Measurements from ENCODE around the gene FLNA. TPM values are rescaled to one million over a fixed set of nuclear protein-coding genes. Genes with fewer than 3 reads are reported as not detected.

Gene FLNA
- total and polyA plus RNA-seq, 10 of the 15 experiments (the other 5 are each of a cell fraction or from before 2014, with no cell fraction given) = 5.1 to 643 (median 171) TPM

DNA sequence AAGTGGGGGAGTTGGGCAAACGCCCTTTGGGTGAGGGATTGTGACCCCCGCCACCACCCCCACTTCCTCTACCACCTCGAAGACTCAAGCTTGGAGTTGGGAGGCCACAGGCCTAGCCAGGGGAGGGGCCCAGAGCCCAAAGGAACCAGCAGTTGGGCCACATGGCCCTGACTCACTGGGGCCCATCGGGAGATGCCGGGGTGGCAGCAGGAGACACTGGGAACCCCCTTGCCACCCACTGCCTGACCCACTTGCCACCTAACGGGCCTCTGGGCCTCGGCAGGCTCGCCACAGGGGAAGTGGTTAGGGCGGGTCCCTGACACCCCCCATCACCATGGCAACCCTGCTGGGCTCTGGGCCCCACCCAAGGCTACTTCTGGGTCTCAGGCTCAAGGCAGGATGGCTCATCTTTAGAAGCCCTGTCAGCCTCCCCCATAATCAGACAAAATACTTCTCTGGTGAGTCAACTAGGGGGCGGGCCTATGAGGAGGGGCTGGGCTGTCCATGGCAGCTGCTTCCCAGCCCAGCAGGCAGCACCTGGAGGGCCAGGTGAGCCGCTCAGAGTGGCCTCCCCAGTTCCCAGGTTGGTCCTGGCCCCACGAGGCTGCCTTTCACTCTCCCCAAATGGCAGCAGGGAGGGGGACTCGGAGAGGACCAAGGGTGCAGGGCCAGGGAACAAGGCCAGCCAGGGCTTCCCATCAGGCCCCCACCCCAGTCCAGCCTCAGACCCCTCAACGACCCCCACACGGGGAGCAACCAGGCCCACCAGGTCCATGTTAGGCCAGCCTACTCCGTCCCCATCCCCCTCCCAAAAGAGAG, 5.6 kb downstream of the FLNA start:
- peak; percentile 53 for ATAC-seq
- Histone ChIP-seq H4K20me1 (ENCODE audit: control insufficient read depth, insufficient read depth) (no peaks in the 10 kb centered on the region), H3K4me1 (ENCODE audit: control insufficient read depth, insufficient read depth, low read length) (peaks cover 8% of the 10 kb centered on the region), H2AFZ (ENCODE audit: control insufficient read depth, low read depth, low read length) (no peak overlapping the region), H3K36me3 (ENCODE audit: control insufficient read depth in 2 of 2, insufficient read depth in 2 of 2, low read length in 1 of 2) (peaks cover 2 to 32% of the 10 kb centered on the region in 2 experiments; a peak in 3 of 4 replicates), H3K4me2 (ENCODE audit: control insufficient read depth, insufficient read depth) (peak overlapping the region; percentile 62), H3K79me2 (ENCODE audit: control insufficient read depth, insufficient read depth, low read length) (peaks cover 35% of the 10 kb centered on the region), H3K27me3 (replicated peaks in 1 of 2; ENCODE audit: control insufficient read depth in 2 of 2, insufficient read depth in 2 of 2, low read length in 1 of 2) (no peaks in the 10 kb centered on the region), H3K9ac (ENCODE audit: control insufficient read depth, insufficient read depth, low read length) (peak overlapping the region; percentile 78; the same call in 1 of the 2 replicates), H3K9me3 (replicated peaks; ENCODE audit: control insufficient read depth, insufficient read depth, low read length) (no peaks in the 10 kb centered on the region; the same call in 2 of the 3 replicates), H3K27ac (ENCODE audit: control insufficient read depth, insufficient read depth) (peak overlapping the region; percentile 80), H3K4me3 (peak overlapping the region; percentile 88; the same call in 1 of the 2 replicates)
- in situ Hi-C loops (cut with MboI) (no loop called here), intact Hi-C loops (cut with micrococcal nuclease; ENCODE audit: unreplicated experiment) (loop anchor here (1.0 kb wide), 1 partner anchor 10 kb away; the partner anchor contains the start of gene EMD)
- peak; percentile 60 for DNase-seq (ENCODE audit: low read depth, low spot score)
- WGBS (ENCODE audit: insufficient coverage, insufficient replicate concordance, low lambda C conversion rate, missing lambda C conversion rate) = 7% methylated on average over 14 of the region's 16 CpGs
- FAIRE-seq = peak; percentile 18
- POLR2A ChIA-PET = interaction anchor here (0.7 to 1.0 kb wide), 2 partner anchors 9 to 122 kb away, joined by 3 to 4 read pairs; partner anchors contain the start of gene SLC10A3
- SMC1A ChIA-PET (ENCODE audit: uncharacterized antibody, unreplicated experiment) = no interaction called here
- CTCF ChIA-PET = no interaction called here
- RAD21 ChIA-PET (ENCODE audit: unreplicated experiment) = no interaction called here
- BruUV-seq (replicated peaks) = no TSS peak
- TF ChIP-seq, protein P1, sequence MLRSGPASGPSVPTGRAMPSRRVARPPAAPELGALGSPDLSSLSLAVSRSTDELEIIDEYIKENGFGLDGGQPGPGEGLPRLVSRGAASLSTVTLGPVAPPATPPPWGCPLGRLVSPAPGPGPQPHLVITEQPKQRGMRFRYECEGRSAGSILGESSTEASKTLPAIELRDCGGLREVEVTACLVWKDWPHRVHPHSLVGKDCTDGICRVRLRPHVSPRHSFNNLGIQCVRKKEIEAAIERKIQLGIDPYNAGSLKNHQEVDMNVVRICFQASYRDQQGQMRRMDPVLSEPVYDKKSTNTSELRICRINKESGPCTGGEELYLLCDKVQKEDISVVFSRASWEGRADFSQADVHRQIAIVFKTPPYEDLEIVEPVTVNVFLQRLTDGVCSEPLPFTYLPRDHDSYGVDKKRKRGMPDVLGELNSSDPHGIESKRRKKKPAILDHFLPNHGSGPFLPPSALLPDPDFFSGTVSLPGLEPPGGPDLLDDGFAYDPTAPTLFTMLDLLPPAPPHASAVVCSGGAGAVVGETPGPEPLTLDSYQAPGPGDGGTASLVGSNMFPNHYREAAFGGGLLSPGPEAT (IDR thresholded peaks at IDR 0.05; ENCODE audit: low read depth) = 0 out of 2 replicates have a peak, but pooled peaks have one; percentile 40
- no peak for TF ChIP-seq TCF7 (IDR thresholded peaks at IDR 0.05; ENCODE audit: borderline replicate concordance)
- TF ChIP-seq ATF3 (IDR thresholded peaks at IDR 0.05; ENCODE audit: borderline replicate concordance, extremely low read depth, low read depth, low read length) = no peak
- TF ChIP-seq PRDM15 (CRISPR knock-in tag; IDR thresholded peaks at IDR 0.05) = no peak
- TF ChIP-seq, protein P2, sequence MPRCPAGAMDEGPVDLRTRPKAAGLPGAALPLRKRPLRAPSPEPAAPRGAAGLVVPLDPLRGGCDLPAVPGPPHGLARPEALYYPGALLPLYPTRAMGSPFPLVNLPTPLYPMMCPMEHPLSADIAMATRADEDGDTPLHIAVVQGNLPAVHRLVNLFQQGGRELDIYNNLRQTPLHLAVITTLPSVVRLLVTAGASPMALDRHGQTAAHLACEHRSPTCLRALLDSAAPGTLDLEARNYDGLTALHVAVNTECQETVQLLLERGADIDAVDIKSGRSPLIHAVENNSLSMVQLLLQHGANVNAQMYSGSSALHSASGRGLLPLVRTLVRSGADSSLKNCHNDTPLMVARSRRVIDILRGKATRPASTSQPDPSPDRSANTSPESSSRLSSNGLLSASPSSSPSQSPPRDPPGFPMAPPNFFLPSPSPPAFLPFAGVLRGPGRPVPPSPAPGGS (IDR thresholded peaks at IDR 0.05; ENCODE audit: borderline replicate concordance, insufficient read depth, low read depth, low read length, poor library complexity, severe bottlenecking) = no peak
- TF ChIP-seq, protein P3, sequence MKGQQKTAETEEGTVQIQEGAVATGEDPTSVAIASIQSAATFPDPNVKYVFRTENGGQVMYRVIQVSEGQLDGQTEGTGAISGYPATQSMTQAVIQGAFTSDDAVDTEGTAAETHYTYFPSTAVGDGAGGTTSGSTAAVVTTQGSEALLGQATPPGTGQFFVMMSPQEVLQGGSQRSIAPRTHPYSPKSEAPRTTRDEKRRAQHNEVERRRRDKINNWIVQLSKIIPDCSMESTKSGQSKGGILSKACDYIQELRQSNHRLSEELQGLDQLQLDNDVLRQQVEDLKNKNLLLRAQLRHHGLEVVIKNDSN (IDR thresholded peaks at IDR 0.05; ENCODE audit: borderline replicate concordance, extremely low read length, insufficient read depth, low read depth, low read length) = no peak
- peak; percentile 72 for TF ChIP-seq POLR2AphosphoS5 (IDR thresholded peaks at IDR 0.05; ENCODE audit: low read length)
- no peak for TF ChIP-seq ZZZ3 (IDR thresholded peaks at IDR 0.05; ENCODE audit: control insufficient read depth, insufficient read length, low read depth)
- TF ChIP-seq GATAD2B (conservative IDR thresholded peaks at IDR 0.05; ENCODE audit: low read depth) = 0 out of 2 replicates have a peak, but pooled peaks have one; percentile 37
- TF ChIP-seq, protein P4, sequence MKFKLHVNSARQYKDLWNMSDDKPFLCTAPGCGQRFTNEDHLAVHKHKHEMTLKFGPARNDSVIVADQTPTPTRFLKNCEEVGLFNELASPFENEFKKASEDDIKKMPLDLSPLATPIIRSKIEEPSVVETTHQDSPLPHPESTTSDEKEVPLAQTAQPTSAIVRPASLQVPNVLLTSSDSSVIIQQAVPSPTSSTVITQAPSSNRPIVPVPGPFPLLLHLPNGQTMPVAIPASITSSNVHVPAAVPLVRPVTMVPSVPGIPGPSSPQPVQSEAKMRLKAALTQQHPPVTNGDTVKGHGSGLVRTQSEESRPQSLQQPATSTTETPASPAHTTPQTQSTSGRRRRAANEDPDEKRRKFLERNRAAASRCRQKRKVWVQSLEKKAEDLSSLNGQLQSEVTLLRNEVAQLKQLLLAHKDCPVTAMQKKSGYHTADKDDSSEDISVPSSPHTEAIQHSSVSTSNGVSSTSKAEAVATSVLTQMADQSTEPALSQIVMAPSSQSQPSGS (IDR thresholded peaks at IDR 0.05; ENCODE audit: low read length) = no peak
- TF ChIP-seq MYB (IDR thresholded peaks at IDR 0.05; ENCODE audit: borderline replicate concordance, low read depth, low read length) = no peak

All from GM12878 (cell line).